T-cell (primary cell): Measurements from ENCODE around the gene INVS. TPM values are rescaled to one million over a fixed set of nuclear protein-coding genes. Genes with fewer than 3 reads are reported as not detected.

ENCODE experiments used
- ATAC-seq, 4 experiments: fragments of 200-7000 bp in 3 of 4; fragments of 150-1000 bp in 1 of 4; cut with Tn5 transposase; replicated peaks in 1 of 4; 1 replicate in 3 of 4; 2 replicates in 1 of 4; pipeline ENCODE4 v1.10.0; 2021; ENCODE audit warnings: moderate library complexity in 3 of 4, mild to moderate bottlenecking in 2 of 4, moderate number of reproducible peaks in 1 of 4
- CTCF ChIA-PET, 2 donors: fragments of 300-600 bp; sonication (Branson Sonifier 250); formaldehyde crosslinking; loops; one replicate each; lab custom pipeline; 2022; ENCODE audit warnings: antibody characterized with exemption in 2 of 2; lab: Charles Lee
- POLR2A ChIA-PET, 2 donors: fragments of 300-600 bp; sonication (Branson Sonifier 250); formaldehyde crosslinking; loops; one replicate each; lab custom pipeline; 2022; ENCODE audit warnings: antibody characterized with exemption in 2 of 2; lab: Charles Lee
- DNase-seq, 35 experiments: peaks; one replicate each; pipeline versions ENCODE4 v3.0.0 to v3.0.0-alpha.2; 2013 to 2023
- H3K27ac ChIP-seq: one replicate; pipeline ENCODE4 v1.5.1; 2013; ENCODE audit warnings: low read length
- H3K27me3 ChIP-seq, 2 experiments: replicated peaks in 1 of 2; 1 replicate in 1 of 2; 2 replicates in 1 of 2; pipeline versions ENCODE4 v1.6.1 to v1.7.0; 2013; ENCODE audit warnings: low read length in 1 of 2, mixed read lengths in 1 of 2; ENCODE audit not compliant: control insufficient read depth in 2 of 2, insufficient read depth in 2 of 2; ENCODE audit errors: extremely low read depth in 1 of 2
- H3K36me3 ChIP-seq, 2 donors: 1 replicate in 1 of 2; 2 replicates in 1 of 2; pipeline versions ENCODE4 v1.6.1 to v1.7.0; 2013; ENCODE audit warnings: low read length in 1 of 2; ENCODE audit not compliant: control insufficient read depth in 2 of 2, insufficient read depth in 1 of 2; ENCODE audit errors: extremely low read depth in 1 of 2
- H3K4me1 ChIP-seq, 2 experiments: 1 replicate in 1 of 2; 2 replicates in 1 of 2; pipeline versions ENCODE4 v1.6.1 to v1.7.0; 2013; ENCODE audit warnings: low read length in 2 of 2, mixed read lengths in 1 of 2; ENCODE audit not compliant: insufficient read depth in 2 of 2, control insufficient read depth in 1 of 2; ENCODE audit errors: extremely low read depth in 1 of 2
- H3K4me3 ChIP-seq, 2 donors: 1 replicate in 1 of 2; 2 replicates in 1 of 2; pipeline versions ENCODE4 v1.5.1 to v1.7.0; 2013; ENCODE audit warnings: mild to moderate bottlenecking in 2 of 2, low read length in 1 of 2, moderate library complexity in 1 of 2; ENCODE audit not compliant: control insufficient read depth in 1 of 2; ENCODE audit errors: extremely low read depth in 1 of 2
- H3K9me3 ChIP-seq: 2 replicates; pipeline ENCODE4 v1.7.0; 2013
- H3K27ac Mint-ChIP-seq, 2 donors: one replicate each; pipeline ENCODE4 v1.8.0; 2020 to 2021; ENCODE audit warnings: mild to moderate bottlenecking in 2 of 2, mixed read lengths in 2 of 2
- H3K27me3 Mint-ChIP-seq, 2 donors: one replicate each; pipeline ENCODE4 v1.8.0; 2021 to 2022; ENCODE audit warnings: mixed read lengths in 2 of 2
- H3K36me3 Mint-ChIP-seq: one replicate; pipeline ENCODE4 v1.8.0; 2021; ENCODE audit warnings: mixed read lengths
- H3K4me1 Mint-ChIP-seq, 3 donors: one replicate each; pipeline ENCODE4 v1.8.0; 2020 to 2022; ENCODE audit warnings: mixed read lengths in 3 of 3, mild to moderate bottlenecking in 1 of 3
- H3K4me3 Mint-ChIP-seq, 3 donors: one replicate each; pipeline ENCODE4 v1.8.0; 2020 to 2022; ENCODE audit warnings: mild to moderate bottlenecking in 3 of 3, mixed read lengths in 3 of 3, moderate library complexity in 3 of 3
- H3K9me3 Mint-ChIP-seq, 3 donors: one replicate each; pipeline ENCODE4 v1.8.0; 2020 to 2022; ENCODE audit warnings: mixed read lengths in 3 of 3
- WGBS: methylation state at CpG from one replicate; pipeline ENCODE4 v1.1.5; 2013; ENCODE audit warnings: missing lambda C conversion rate; ENCODE audit not compliant: insufficient coverage; 5-methylcytosine and 5-hydroxymethylcytosine counted together
- total RNA-seq, 35 experiments: library from RNA in 6 of 35; stranded (reverse) in 6 of 35; fragments of 120-200 nt in 1 of 35; gene quantifications; one replicate each; pipeline versions ENCODE4 v1.2.1 to v1.2.4 and lab custom pipeline; 2013 to 2026

INVS gene
- total RNA-seq (10 to 100 TPM; 15.6 to 21.6 (median 19.0) TPM), total RNA-seq (lab: John Stamatoyannopoulos, UW) (6.5 to 36.8 (median 24.8) reads per million in 29 experiments)
- 20.3 TPM for total RNA-seq (2013)

DNA sequence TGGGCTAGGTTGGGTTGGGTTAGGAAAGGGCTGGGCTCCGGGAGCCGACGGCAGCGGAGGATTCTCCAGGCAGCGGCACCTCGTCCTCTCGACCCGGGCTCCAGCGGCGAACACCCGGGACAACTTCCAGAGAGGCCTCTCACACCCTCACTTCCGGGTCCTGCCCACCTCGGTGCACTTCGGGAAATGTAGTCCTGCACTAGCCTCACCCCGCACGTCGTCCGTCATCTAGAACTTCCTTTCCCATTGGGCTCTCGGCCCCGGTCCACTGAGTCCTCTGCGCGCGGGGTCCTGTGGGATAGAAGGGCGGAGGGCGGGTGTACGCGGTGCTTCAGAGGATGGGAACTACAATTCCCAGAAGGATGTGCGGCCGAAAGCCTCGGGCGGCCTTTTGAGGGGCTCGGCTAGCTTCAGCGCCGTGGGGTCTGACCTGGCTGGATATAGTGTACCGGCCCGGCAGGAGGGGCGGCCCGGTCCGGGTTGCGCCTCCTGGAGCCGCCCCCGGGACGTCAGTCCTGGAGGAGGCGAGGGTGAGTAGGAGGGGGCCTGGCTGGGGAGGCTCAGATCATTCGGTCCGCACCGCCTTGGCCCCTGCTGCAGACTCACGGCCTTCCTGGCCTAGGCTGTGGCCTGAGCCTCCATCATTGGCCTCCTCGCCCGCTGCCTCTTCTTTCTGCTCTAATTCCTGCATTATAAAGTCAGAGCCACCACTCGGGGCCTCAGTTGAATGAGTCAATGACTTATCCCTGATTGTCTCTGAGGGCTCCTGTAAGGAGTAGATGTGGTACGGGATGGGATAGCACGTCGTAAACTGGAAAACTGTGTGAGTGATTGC is at the start of gene INVS, which contains the start of gene ERP44:
Gene INVS (plus strand): TSS at position 357 of the 835 bp plus-strand sequence. CDS start 5,279 bp downstream, outside the sequence.
Gene ERP44 (minus strand): TSS at position 114 of the 835 bp plus-strand sequence. CDS start 160 bp downstream, outside the sequence.
- Mint-ChIP-seq H3K4me3 (peak within 1 kb of the TSS; percentile 97 to 99 (median 99)), H3K27ac (peak within 1 kb of the TSS; percentile 86 to 97), H3K36me3 (peaks cover 9% of the 10 kb centered on the region), H3K9me3 (no peaks in the 10 kb centered on the region), H3K4me1 (peaks cover 40 to 51% (median 43%) of the 10 kb centered on the region in 3 donors), H3K27me3 (no peaks in the 10 kb centered on the region)
- CTCF ChIA-PET, result interaction anchor here (0.5 to 0.6 kb wide), 2 partner anchors 120 to 274 kb away, joined by 3 to 4 read pairs; no protein-coding TSS in a partner anchor
- peaks cover 16 to 19% of the 10 kb centered on the region in 2 experiments for H3K4me1 ChIP-seq
- ATAC-seq, result peak; percentile 99 to 100 (median 100)
- H3K9me3 ChIP-seq, result no peaks in the 10 kb centered on the region
- H3K36me3 ChIP-seq, result peaks cover 0 to 3% of the 10 kb centered on the region in 2 donors
- 0% methylated on average over 33 of the region's 54 CpGs for WGBS
- no peaks in the 10 kb centered on the region for H3K27me3 ChIP-seq
- POLR2A ChIA-PET, result interaction anchor here in 1 of 2 donors (0.5 kb wide), 1 partner anchor 782 kb away, joined by 4 read pairs; no protein-coding TSS in a partner anchor
- peak within 1 kb of the TSS; percentile 77 for H3K27ac ChIP-seq
- DNase-seq, result peak; percentile 89 to 99 (median 96)
- peak within 1 kb of the TSS; percentile 76 to 99 for H3K4me3 ChIP-seq

DNA sequence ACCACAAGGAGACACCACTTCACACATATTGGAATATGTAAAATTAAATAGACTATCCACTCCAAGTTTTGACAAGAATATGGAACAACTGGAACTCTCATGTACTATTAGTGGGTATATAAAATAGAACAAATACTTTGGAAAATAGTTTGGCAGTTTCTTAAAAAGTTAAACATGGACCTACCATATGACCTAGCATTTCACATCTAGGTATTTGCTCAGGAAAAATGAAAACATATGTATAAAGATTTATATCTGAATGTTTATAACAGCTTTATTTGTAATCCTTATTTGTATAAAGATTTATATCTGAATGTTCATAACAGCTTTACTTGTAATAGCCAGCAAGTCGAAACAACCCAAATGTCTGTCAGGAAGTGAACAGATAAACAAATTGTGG is 49.5 kb upstream of the INVS start:
- H3K27ac Mint-ChIP-seq, result no peak overlapping the region
- H3K4me3 Mint-ChIP-seq, result no peak overlapping the region
- Histone ChIP-seq H3K4me1 (no peaks in the 10 kb centered on the region), H3K27me3 (no peaks in the 10 kb centered on the region), H3K9me3 (no peaks in the 10 kb centered on the region), H3K4me3 (no peak overlapping the region), H3K36me3 (peaks cover 5 to 7% of the 10 kb centered on the region in 2 donors), H3K27ac (no peak overlapping the region)
- ChIA-PET POLR2A (no interaction called here), CTCF (no interaction called here)
- peaks cover 52% of the 10 kb centered on the region for H3K36me3 Mint-ChIP-seq
- no peaks in the 10 kb centered on the region for H3K9me3 Mint-ChIP-seq
- H3K27me3 Mint-ChIP-seq, result no peaks in the 10 kb centered on the region
- peaks cover 23 to 34% (median 24%) of the 10 kb centered on the region in 3 donors for H3K4me1 Mint-ChIP-seq
- ATAC-seq, result no peak
- DNase-seq, result no peak
- WGBS, result no CpG with 5 or more reads among the region's 1 CpG

GRCh38 chr9:100052375-100052774 is 46.7 kb upstream of the INVS start:
- CTCF ChIA-PET, result no interaction called here
- no peaks in the 10 kb centered on the region for H3K27me3 Mint-ChIP-seq
- H3K36me3 ChIP-seq, result peaks cover 4 to 5% of the 10 kb centered on the region in 2 donors

DNA sequence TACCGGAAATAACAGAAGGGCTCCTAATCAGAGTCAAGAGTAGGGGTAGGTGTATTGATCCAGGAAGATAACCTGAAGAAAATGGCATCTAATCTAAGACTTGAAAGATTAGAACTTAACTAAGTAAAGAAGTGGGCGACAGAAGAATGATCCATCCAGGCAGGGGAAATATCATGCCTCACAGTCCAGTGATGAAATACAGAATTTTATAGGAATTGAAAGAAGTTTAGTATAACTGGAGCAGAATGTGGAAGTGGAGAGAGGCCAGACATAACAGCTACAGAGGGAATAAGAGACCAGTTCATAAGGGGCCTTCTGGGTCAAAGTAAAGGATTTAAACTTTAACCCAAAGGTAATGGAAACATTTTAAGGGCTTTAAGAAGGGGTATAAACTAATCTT is 42.5 kb upstream of the INVS start:
- 100% methylated on average over 2 of the region's 2 CpGs for WGBS
- Histone ChIP-seq H3K9me3 (no peaks in the 10 kb centered on the region), H3K36me3 (peaks cover 4 to 10% of the 10 kb centered on the region in 2 donors), H3K4me3 (no peak overlapping the region), H3K27ac (no peak overlapping the region), H3K27me3 (no peaks in the 10 kb centered on the region), H3K4me1 (no peaks in the 10 kb centered on the region)
- Mint-ChIP-seq H3K27ac (peak overlapping the region in 1 of 2 donors; percentile 10), H3K36me3 (peaks cover 26% of the 10 kb centered on the region), H3K27me3 (no peaks in the 10 kb centered on the region), H3K4me1 (peaks cover 12 to 25% (median 14%) of the 10 kb centered on the region in 3 donors), H3K9me3 (no peaks in the 10 kb centered on the region), H3K4me3 (no peak overlapping the region)
- CTCF ChIA-PET, result interaction anchor here in 1 of 2 donors (0.5 kb wide), 1 partner anchor 384 kb away, joined by 8 read pairs; no protein-coding TSS in a partner anchor
- ATAC-seq (no peak), DNase-seq (no peak)
- POLR2A ChIA-PET, result no interaction called here

More at GRCh38 chr9:100052375-100052774, 46.7 kb upstream of the INVS start:
- WGBS, result no CpG with 5 or more reads among the region's 6 CpGs
- POLR2A ChIA-PET, result no interaction called here
- Mint-ChIP-seq H3K9me3 (no peaks in the 10 kb centered on the region), H3K4me3 (no peak overlapping the region), H3K4me1 (peaks cover 15 to 20% (median 15%) of the 10 kb centered on the region in 3 donors), H3K36me3 (peaks cover 41% of the 10 kb centered on the region), H3K27ac (no peak overlapping the region)
- ATAC-seq (no peak), DNase-seq (no peak)
- H3K27ac ChIP-seq, result no peak overlapping the region
- H3K4me3 ChIP-seq, result no peak overlapping the region
- no peaks in the 10 kb centered on the region for H3K27me3 ChIP-seq
- no peaks in the 10 kb centered on the region for H3K9me3 ChIP-seq
- H3K4me1 ChIP-seq, result no peaks in the 10 kb centered on the region

DNA sequence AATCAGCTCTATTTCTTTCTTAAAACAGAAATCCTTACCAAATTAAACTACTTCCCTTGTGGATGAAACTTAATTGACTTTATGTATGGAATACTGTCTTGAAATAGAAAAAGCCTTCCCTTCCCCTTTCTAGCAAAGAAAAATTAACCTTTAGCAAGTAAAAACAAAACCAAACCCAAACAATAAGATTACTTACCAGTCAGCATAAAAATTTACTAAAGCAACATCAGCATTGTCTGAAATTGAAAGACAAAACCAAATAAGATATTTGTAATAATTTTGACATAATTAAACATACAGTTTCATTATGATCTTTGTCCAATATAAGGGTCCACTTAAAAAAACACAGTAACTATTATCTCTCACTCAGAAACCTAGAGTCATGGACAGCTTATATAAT is 41.4 kb upstream of the INVS start:
- Histone ChIP-seq H3K27ac (no peak overlapping the region), H3K9me3 (no peaks in the 10 kb centered on the region), H3K36me3 (peaks cover 4 to 7% of the 10 kb centered on the region in 2 donors), H3K4me1 (no peaks in the 10 kb centered on the region), H3K4me3 (no peak overlapping the region), H3K27me3 (no peaks in the 10 kb centered on the region)
- Mint-ChIP-seq H3K4me1 (peaks cover 12 to 24% (median 16%) of the 10 kb centered on the region in 3 donors), H3K9me3 (no peaks in the 10 kb centered on the region), H3K27ac (peak overlapping the region in 1 of 2 donors; percentile 29), H3K27me3 (no peaks in the 10 kb centered on the region), H3K4me3 (no peak overlapping the region), H3K36me3 (peaks cover 20% of the 10 kb centered on the region)
- CTCF ChIA-PET, result no interaction called here
- ATAC-seq (no peak), DNase-seq (no peak)
- POLR2A ChIA-PET, result interaction anchor here in 1 of 2 donors (0.6 kb wide), 1 partner anchor 13 kb away, joined by 3 read pairs; no protein-coding TSS in a partner anchor

DNA sequence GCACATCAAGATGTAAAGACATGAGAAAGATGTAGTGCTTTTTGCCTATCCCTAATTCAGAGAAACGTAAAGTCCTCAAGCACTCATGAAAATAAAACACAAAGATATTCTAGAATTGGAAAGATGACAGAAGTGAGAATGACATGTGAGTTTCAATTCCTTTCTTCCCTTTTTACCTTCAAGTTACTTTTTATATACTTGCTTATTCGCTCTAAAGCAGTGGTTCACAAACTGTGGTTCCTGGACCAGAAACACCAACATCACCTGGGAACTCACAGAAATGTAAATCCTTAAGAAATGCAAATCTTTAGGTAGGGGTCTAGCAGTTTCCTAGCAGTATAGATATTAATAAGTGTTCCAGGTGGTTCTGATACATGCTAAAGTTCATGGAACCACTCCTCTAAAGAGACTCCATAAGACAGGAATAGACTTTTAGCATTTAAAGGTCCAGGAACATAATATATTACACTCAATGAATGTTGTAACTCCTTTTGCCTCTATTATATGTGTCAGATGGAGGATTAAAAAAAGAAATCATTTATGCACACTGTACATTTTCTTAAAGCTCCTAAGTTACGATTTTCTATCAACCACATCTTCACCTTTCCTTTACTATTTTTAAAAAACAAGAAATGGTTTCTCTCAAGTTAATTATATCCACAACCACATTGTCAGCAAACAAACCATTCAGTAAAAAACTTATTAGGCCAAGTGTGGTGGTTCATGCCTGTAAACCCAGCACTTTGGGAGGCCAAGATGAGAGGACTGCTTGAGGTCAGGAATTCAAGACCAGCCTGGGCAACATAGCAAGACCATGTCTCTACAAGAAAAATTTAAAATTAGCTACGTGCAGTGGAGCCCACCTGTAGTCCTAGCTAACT is 40.1 kb upstream of the INVS start:
- no peaks in the 10 kb centered on the region for H3K27me3 ChIP-seq
- no peaks in the 10 kb centered on the region for H3K9me3 ChIP-seq
- no peak overlapping the region for H3K4me3 ChIP-seq
- H3K4me1 Mint-ChIP-seq, result peaks cover 8 to 30% (median 15%) of the 10 kb centered on the region in 3 donors
- peaks cover 4 to 7% of the 10 kb centered on the region in 2 donors for H3K36me3 ChIP-seq
- DNase-seq, result no peak
- H3K27ac Mint-ChIP-seq, result no peak overlapping the region
- no peaks in the 10 kb centered on the region for H3K27me3 Mint-ChIP-seq
- CTCF ChIA-PET, result no interaction called here
- H3K4me3 Mint-ChIP-seq, result no peak overlapping the region
- ATAC-seq, result no peak
- no peak overlapping the region for H3K27ac ChIP-seq
- no peaks in the 10 kb centered on the region for H3K4me1 ChIP-seq
- POLR2A ChIA-PET, result no interaction called here
- no CpG with 5 or more reads among the region's 4 CpGs for WGBS
- H3K36me3 Mint-ChIP-seq, result peaks cover 20% of the 10 kb centered on the region
- no peaks in the 10 kb centered on the region for H3K9me3 Mint-ChIP-seq
